DMS79 (cell line): Measurements from ENCODE around the gene TPRX2.
"Not testable (repeated sequence)": the region's sequence is repeated elsewhere in the genome, so short reads cannot be mapped to it uniquely, and the experiment has no call there.

ENCODE experiments used
- DNase-seq: peaks from one replicate; lab custom pipeline; 2025; lab: John Stamatoyannopoulos, UW

TPRX2 gene

GRCh38 chr19:47861630-47862029, 2.6 kb downstream of the TPRX2 start:
- DNase-seq, result no peak

GRCh38 chr19:47863514-47863936, 4.5 kb downstream of the TPRX2 start:
- DNase-seq, result peak; percentile 9

- DNase-seq, result no peak
Measured at GRCh38 chr19:47865166-47865565, 6.1 kb downstream of the TPRX2 start.

GRCh38 chr19:47878906-47879305, 19.9 kb downstream of the TPRX2 start:
- DNase-seq, result no peak

GRCh38 chr19:47879385-47879784, 20.4 kb downstream of the TPRX2 start:
- DNase-seq, result not testable (repeated sequence)

GRCh38 chr19:47881757-47882156, 22.7 kb downstream of the TPRX2 start:
- no peak for DNase-seq

- DNase-seq, result no peak
Measured at GRCh38 chr19:47882890-47883289, 23.9 kb downstream of the TPRX2 start.

- no peak for DNase-seq
Measured at GRCh38 chr19:47885067-47885463, 26.0 kb downstream of the TPRX2 start.

- DNase-seq, result no peak
Measured at GRCh38 chr19:47886010-47886559, 27.1 kb downstream of the TPRX2 start, which contains the start of gene SULT2A1. Gene SULT2A1, minus strand, starts transcription at chr19:47886315. Its CDS starts 58 bp downstream, at chr19:47886257.

GRCh38 chr19:47890865-47891621, 32.0 kb downstream of the TPRX2 start:
- DNase-seq, result no peak

- DNase-seq, result no peak
Measured at GRCh38 chr19:47891622-47891922, 32.5 kb downstream of the TPRX2 start.

GRCh38 chr19:47891923-47892666, 33.1 kb downstream of the TPRX2 start:
- no peak for DNase-seq

GRCh38 chr19:47895165-47895782, 36.2 kb downstream of the TPRX2 start:
- DNase-seq, result no peak

GRCh38 chr19:47896019-47896418, 37.0 kb downstream of the TPRX2 start:
- no peak for DNase-seq

- DNase-seq, result no peak
Measured at GRCh38 chr19:47896773-47897172, 37.7 kb downstream of the TPRX2 start.

- DNase-seq, result no peak
Measured at GRCh38 chr19:47897861-47898260, 38.8 kb downstream of the TPRX2 start.

- no peak for DNase-seq
Measured at GRCh38 chr19:47899335-47899734, 40.3 kb downstream of the TPRX2 start.

- no peak for DNase-seq
Measured at GRCh38 chr19:47901370-47901769, 42.3 kb downstream of the TPRX2 start.

- DNase-seq, result not testable (repeated sequence)
Measured at GRCh38 chr19:47909350-47909749, 50.3 kb downstream of the TPRX2 start.

GRCh38 chr19:47910191-47910590, 51.2 kb downstream of the TPRX2 start:
- not testable (repeated sequence) for DNase-seq
